Measurements from ENCODE around the gene USP6NL. TPM values are rescaled to one million over a fixed set of nuclear protein-coding genes. Genes with fewer than 3 reads are reported as not detected.

The USP6NL gene
- polyA plus RNA-seq, 1 donor (not counting 4 experiments of a cell fraction or from before 2014, with no cell fraction given), result 8.7 TPM

- peaks cover 4% of the 10 kb centered on the region for H3K4me1 ChIP-seq (ENCODE audit: control insufficient read depth, extremely low read depth, insufficient read depth, low read length)
- H3K27ac ChIP-seq (ENCODE audit: control insufficient read depth, insufficient read depth, low read length), result no peak overlapping the region
- H3K9ac ChIP-seq (ENCODE audit: control insufficient read depth, extremely low read depth, insufficient read depth, low read length), result no peak overlapping the region
- no peaks in the 10 kb centered on the region for H3K9me3 ChIP-seq (ENCODE audit: control insufficient read depth, low read depth, low read length)
- H3K4me3 ChIP-seq (ENCODE audit: control insufficient read depth in 2 of 3, extremely low read depth in 1 of 3, insufficient read depth in 2 of 3, low read depth in 1 of 3, low read length in 3 of 3), result no peak overlapping the region
- H3K27me3 ChIP-seq (ENCODE audit: control insufficient read depth, extremely low read depth, insufficient read depth, low read length), result no peaks in the 10 kb centered on the region
- no peaks in the 10 kb centered on the region for H3K79me2 ChIP-seq (ENCODE audit: control insufficient read depth, insufficient read depth, low read length)
- no peak overlapping the region for H3K4me2 ChIP-seq (ENCODE audit: control insufficient read depth, extremely low read depth, insufficient read depth, low read depth, low read length)
- DNase-seq (ENCODE audit: low read depth, low spot score) (no peak), FAIRE-seq (peak; percentile 64)
- TF ChIP-seq EZH2 (IDR thresholded peaks at IDR 0.05; ENCODE audit: low read length), result no peak
- TF ChIP-seq CTCF (optimal IDR thresholded peaks at IDR 0.05 in 1 of 3, IDR thresholded peaks at IDR 0.05 in 1 of 3, conservative IDR thresholded peaks at IDR 0.05 in 1 of 3; ENCODE audit: extremely low read depth in 1 of 3, insufficient read depth in 2 of 3, low read length in 3 of 3), result peak; percentile 70 to 85 (median 84)
- H3K36me3 ChIP-seq (ENCODE audit: control insufficient read depth in 2 of 2, extremely low read depth in 1 of 2, insufficient read depth in 2 of 2, low read length in 2 of 2), result peaks cover 0 to 3% of the 10 kb centered on the region in 2 experiments
- H4K20me1 ChIP-seq (ENCODE audit: control insufficient read depth, extremely low read depth, insufficient read depth, low read length), result no peaks in the 10 kb centered on the region
- dilution Hi-C loops (cut with MboI; ENCODE audit: extremely low pct_ligation_motif_present, low sequenced_read_pairs), result no loop called here
- H2AFZ ChIP-seq (ENCODE audit: control insufficient read depth, low read length), result no peak overlapping the region
- H3K9me1 ChIP-seq (ENCODE audit: control insufficient read depth, extremely low read depth, insufficient read depth, low read length), result no peaks in the 10 kb centered on the region
Observed at GRCh38 chr10:11472158-11472753, 139.2 kb downstream of the USP6NL start.

DNA sequence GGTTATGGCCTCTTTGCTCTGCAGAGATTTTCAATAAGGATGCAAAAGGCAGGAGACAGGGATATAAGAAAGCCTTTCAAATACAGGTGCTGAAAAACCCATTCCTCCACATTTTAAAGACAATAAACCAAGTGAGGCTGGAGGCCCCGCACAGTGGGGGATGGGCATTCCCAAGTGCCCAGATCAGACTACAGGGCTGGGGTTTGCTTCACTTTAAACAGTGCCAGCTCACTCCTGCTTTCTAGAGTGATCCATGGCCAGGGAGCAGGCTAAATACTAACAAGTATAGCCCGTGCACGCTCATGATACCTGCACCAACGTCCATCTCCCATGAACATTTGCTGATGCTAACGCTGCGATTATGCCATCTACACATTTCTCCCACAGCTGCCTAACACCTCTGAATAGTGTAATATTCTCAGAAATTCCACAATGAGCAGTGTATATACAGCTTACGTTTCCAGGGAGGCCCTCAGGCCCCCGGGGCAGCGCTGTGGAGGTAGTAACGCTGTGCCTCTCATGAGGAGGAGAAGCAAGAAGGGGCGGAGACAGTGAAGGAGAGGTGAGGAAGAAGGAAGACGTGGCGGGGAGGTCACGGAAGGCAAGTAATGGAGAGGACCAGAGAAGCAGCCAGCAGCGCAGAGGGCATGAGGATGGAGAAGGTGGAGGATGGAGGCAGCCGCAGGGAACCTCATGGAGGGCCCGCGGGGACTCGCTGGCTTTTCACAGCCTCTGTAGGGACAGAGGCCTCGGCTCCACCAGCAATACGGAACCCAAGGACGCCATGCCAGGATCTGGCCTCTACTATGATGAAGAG, 141.7 kb downstream of the USP6NL start:
- Histone ChIP-seq H3K27me3 (ENCODE audit: control insufficient read depth, extremely low read depth, insufficient read depth, low read length) (no peaks in the 10 kb centered on the region), H3K9me1 (ENCODE audit: control insufficient read depth, extremely low read depth, insufficient read depth, low read length) (no peaks in the 10 kb centered on the region), H3K36me3 (ENCODE audit: control insufficient read depth in 2 of 2, extremely low read depth in 1 of 2, insufficient read depth in 2 of 2, low read length in 2 of 2) (peaks cover 0 to 3% of the 10 kb centered on the region in 2 experiments), H3K79me2 (ENCODE audit: control insufficient read depth, insufficient read depth, low read length) (no peaks in the 10 kb centered on the region), H3K4me3 (ENCODE audit: control insufficient read depth in 2 of 3, extremely low read depth in 1 of 3, insufficient read depth in 2 of 3, low read depth in 1 of 3, low read length in 3 of 3) (no peak overlapping the region), H3K4me1 (ENCODE audit: control insufficient read depth, extremely low read depth, insufficient read depth, low read length) (peaks cover 4% of the 10 kb centered on the region), H2AFZ (ENCODE audit: control insufficient read depth, low read length) (no peak overlapping the region), H3K9me3 (ENCODE audit: control insufficient read depth, low read depth, low read length) (no peaks in the 10 kb centered on the region), H4K20me1 (ENCODE audit: control insufficient read depth, extremely low read depth, insufficient read depth, low read length) (no peaks in the 10 kb centered on the region), H3K4me2 (ENCODE audit: control insufficient read depth, extremely low read depth, insufficient read depth, low read depth, low read length) (no peak overlapping the region), H3K9ac (ENCODE audit: control insufficient read depth, extremely low read depth, insufficient read depth, low read length) (no peak overlapping the region), H3K27ac (ENCODE audit: control insufficient read depth, insufficient read depth, low read length) (no peak overlapping the region)
- DNase-seq (ENCODE audit: low read depth, low spot score) (no peak), FAIRE-seq (no peak)
- no peak for TF ChIP-seq CTCF (optimal IDR thresholded peaks at IDR 0.05 in 1 of 3, IDR thresholded peaks at IDR 0.05 in 1 of 3, conservative IDR thresholded peaks at IDR 0.05 in 1 of 3; ENCODE audit: extremely low read depth in 1 of 3, insufficient read depth in 2 of 3, low read length in 3 of 3)
- TF ChIP-seq EZH2 (IDR thresholded peaks at IDR 0.05; ENCODE audit: low read length), result no peak
- dilution Hi-C loops (cut with MboI; ENCODE audit: extremely low pct_ligation_motif_present, low sequenced_read_pairs), result no loop called here
